GM10266 (cell line): ENCODE results near the gene GKN1.
A peak's percentile ranks its signal among the peaks of the same experiment; 100 is the strongest.

Source experiments
- DNase-seq: peaks from one replicate; pipeline ENCODE4 v3.0.0; 2012; ENCODE audit errors: extremely low spot score
- TF ChIP-seq, protein P1 (sequence below): IDR thresholded peaks from 2 replicates; pipeline ENCODE4 v1.5.1; 2012; ENCODE audit warnings: mild to moderate bottlenecking, low read depth; ENCODE audit not compliant: control insufficient read depth, insufficient read depth; ENCODE audit errors: missing control alignments

Gene GKN1, protein sequence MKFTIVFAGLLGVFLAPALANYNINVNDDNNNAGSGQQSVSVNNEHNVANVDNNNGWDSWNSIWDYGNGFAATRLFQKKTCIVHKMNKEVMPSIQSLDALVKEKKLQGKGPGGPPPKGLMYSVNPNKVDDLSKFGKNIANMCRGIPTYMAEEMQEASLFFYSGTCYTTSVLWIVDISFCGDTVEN

DNA sequence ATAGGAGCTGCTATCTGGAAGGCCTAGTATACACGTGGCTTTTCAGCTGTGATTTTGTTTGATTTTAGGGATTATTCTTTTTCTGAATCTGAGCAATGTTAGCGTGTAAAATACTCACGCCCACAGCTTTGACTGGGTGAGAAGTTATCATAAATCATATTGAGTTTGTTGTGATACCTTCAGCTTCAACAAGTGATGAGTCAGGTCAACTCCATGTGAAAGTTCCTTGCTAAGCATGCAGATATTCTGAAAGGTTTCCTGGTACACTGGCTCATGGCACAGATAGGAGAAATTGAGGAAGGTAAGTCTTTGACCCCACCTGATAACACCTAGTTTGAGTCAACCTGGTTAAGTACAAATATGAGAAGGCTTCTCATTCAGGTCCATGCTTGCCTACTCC is at the start of gene GKN1:
Gene GKN1 (plus strand): TSS at position 386 of the 400 bp plus-strand sequence. CDS start 42 bp downstream, outside the sequence.
- DNase-seq: no peak
- TF ChIP-seq, protein P1, sequence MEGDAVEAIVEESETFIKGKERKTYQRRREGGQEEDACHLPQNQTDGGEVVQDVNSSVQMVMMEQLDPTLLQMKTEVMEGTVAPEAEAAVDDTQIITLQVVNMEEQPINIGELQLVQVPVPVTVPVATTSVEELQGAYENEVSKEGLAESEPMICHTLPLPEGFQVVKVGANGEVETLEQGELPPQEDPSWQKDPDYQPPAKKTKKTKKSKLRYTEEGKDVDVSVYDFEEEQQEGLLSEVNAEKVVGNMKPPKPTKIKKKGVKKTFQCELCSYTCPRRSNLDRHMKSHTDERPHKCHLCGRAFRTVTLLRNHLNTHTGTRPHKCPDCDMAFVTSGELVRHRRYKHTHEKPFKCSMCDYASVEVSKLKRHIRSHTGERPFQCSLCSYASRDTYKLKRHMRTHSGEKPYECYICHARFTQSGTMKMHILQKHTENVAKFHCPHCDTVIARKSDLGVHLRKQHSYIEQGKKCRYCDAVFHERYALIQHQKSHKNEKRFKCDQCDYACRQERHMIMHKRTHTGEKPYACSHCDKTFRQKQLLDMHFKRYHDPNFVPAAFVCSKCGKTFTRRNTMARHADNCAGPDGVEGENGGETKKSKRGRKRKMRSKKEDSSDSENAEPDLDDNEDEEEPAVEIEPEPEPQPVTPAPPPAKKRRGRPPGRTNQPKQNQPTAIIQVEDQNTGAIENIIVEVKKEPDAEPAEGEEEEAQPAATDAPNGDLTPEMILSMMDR: no peak

DNA sequence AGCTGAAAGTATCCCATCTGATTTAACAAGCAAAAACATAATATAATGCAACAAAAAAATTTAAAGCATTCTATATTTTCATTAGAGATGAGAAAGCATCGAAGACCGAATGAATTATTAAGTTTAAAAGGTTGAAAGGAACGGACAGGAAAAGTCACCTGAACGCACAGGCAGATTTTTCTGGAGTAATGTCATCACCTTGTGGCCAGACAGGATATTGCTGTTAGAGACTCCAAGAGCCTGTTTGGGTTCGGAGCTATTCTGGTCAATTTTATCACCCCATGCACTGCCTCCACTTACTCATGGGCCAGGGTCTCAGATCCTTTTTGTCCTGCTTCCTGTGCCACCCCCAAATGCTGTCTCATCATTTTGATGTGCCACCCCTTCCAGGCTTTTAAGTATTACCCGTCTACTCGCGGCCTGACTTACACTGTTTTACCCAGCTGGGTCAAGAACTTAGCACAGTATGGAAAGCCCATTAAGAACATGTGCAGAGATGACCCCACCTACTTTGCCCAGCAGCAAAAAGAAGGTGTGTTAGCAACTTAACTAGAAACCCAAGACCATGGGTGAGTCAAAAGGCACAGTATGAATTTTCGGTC is 49.0 kb upstream of the GKN1 start:
- DNase-seq: peak; percentile 51
- TF ChIP-seq, protein P1: peak; percentile 78

DNA sequence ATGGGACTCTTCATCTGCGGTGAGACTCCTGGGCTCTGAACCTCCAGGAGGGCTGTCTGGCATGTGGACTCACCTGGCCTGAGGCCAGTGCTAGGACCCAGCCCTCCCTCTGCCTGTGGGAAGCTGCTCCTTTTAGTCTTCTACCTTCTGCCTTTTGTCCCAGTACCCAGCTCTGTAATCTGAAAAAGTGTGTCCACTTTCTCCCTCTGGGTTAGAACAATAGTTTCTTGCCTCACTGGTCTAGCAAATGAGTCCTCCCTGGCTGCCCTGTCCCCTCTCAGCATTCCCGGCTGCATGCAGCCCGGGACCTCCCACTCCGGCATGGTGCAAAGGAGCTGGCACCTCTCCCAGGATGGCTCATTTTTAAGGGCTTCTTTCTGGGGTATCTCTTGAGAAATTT is 47.6 kb upstream of the GKN1 start:
- TF ChIP-seq, protein P1: no peak
- no peak for DNase-seq

DNA sequence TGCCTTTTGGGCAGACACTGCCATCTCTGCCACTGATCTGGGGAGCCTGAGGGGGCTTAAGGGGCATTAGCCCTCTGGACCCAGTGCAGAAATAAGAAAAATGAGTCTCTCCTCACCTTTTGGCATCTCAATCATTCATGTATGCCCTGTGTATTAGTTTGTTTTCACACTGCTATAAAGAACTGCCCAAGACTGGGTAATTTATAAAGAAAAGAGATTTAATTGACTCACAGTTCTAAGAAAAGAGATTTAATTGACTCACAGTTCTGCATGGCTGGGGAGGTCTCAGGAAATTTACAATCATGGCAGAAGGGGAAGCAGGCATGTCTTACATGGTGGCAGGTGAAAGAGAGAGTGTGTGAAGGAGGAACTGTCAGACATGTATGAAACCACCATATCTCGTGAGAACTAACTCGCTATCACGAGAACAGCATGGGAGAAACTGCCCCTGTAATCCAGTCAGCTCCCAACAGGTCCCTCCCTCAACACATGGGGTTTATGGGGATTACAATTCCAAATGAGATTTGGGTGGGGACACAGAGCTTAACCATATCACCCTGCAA is 43.2 kb upstream of the GKN1 start:
- TF ChIP-seq, protein P1: no peak
- DNase-seq: no peak

DNA sequence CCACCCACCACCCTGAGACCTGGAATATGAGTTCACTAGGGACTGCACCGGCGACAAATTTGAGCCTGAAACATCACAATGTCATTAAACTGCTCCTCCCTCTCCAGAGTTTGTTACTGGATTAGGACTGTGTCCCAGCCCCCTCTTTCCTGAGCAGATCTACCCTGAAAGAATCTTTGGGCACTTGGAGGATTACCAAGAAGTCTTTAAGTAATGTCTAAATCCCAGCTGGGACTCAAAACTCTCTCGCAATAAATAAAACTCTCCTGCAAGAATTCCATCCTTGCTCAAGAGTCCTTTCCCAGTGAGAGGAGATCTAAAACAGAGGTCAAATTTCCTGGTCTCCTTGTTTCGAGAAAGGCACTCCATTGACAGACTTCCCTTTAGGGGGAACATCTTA is 42.6 kb upstream of the GKN1 start:
- DNase-seq: no peak
- TF ChIP-seq, protein P1: no peak

DNA sequence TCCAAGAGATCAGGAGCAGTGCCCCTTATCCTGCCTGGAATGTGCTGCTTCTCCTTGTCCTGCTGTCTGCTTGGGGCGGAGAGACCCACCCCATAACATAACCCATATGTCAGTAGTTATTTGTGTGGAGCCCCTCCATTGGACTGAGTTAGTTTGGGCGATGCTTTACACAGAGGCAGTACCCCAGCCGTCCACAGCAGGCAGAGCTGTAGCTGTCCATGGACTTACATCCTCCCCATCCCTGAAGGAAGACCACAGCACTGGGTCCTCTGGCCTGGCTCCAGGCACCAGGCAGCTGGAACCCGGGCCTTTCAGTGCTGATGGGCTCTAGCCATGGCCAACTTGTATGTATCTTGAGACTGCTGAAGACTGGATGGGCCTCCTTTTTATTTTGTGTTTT is 42.0 kb upstream of the GKN1 start:
- TF ChIP-seq, protein P1: no peak
- DNase-seq: no peak

DNA sequence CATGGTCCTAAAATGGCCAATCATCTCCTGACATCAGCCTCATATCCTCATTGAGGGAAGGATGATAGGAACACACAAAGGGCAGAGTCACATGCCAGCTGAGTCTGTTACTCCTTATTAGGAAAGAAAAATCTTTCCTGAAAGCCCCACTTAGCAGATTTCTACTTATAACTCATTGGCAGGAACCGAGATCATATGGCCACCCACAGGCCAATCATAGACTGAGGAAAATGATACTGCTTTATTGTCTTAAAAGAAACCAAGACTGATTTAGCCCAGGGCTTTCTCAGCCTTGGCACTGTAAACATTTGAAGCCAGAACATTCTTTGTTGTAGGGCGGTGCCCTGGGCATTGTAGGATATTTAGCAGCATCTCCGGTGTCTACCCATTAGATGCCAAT is 40.4 kb upstream of the GKN1 start:
- no peak for DNase-seq
- TF ChIP-seq, protein P1: no peak
